Right lobe of liver (tissue), 4 donors: ENCODE results near the gene RPUSD3.

Source experiments
- CTCF ChIP-seq, 4 donors: fragments of 200-600 bp in 3 of 4; fragments of 450-650 bp in 1 of 4; IDR thresholded peaks; one replicate each; pipeline versions ENCODE4 v1.5.1 to v1.8.0; 2016 to 2022; ENCODE audit warnings: antibody characterized with exemption in 4 of 4, mild to moderate bottlenecking in 2 of 4
- POLR2A ChIP-seq: fragments of 450-650 bp; IDR thresholded peaks from one replicate; pipeline ENCODE4 v1.6.1; 2017; ENCODE audit warnings: antibody characterized with exemption, mild to moderate bottlenecking
- donor health status: DM: no; HTN: no; CAD: no.
- donor health status: DM: no; HTN: no; CAD: no.
- donor health status: DM: no; HTN: yes; CAD: no.

DNA sequence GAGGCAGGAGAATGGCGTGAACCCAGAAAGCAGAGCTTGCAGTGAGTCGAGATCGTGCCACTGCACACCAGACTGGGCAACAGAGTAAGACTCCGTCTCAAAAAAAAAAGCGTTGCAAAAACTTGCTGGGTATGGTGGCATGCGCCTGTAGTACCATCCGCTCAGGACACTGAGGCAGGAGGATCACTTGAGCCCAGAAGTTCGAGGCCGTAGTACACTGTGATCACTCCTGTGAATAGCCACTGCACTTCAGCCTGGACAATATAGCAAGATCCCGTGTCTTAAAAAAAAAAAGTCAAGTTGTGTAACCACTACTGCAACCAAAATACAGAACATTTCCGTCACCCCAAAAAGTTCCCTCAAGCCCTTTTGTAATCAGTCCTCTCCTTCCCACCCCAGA is 49.4 kb downstream of the RPUSD3 start:
- TF ChIP-seq POLR2A (no peak), CTCF (IDR thresholded peaks at IDR 0.05) (no peak)
